Measurements from ENCODE around the gene GDF2.

GDF2 gene

DNA sequence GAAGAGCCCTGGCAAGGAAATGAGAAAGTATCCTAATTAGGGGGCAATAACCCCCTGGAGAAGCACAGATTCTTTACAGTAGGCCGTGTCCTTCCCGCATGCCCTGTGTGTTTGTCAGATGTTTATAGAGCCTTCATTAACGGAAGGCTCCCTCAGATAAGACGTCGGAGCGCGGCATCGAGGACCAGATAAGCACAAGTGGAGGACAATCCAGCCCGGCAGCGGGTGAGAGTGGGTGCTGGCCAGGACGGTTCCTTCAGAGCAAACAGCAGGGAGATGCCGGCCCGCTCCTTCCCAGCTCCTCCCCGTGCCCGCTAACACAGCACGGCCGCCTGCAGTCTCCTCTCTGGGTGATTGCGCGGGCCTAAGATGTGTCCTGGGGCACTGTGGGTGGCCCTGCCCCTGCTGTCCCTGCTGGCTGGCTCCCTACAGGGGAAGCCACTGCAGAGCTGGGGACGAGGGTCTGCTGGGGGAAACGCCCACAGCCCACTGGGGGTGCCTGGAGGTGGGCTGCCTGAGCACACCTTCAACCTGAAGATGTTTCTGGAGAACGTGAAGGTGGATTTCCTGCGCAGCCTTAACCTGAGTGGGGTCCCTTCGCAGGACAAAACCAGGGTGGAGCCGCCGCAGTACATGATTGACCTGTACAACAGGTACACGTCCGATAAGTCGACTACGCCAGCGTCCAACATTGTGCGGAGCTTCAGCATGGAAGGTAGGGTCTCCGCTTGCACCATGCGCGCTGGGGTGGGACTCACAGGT lies at the start of gene GDF2:
TSS of gene GDF2 (plus strand) at position 155 of the 762 bp plus-strand sequence. CDS start at position 370, 215 bp downstream.
- DNase-seq: no peak

DNA sequence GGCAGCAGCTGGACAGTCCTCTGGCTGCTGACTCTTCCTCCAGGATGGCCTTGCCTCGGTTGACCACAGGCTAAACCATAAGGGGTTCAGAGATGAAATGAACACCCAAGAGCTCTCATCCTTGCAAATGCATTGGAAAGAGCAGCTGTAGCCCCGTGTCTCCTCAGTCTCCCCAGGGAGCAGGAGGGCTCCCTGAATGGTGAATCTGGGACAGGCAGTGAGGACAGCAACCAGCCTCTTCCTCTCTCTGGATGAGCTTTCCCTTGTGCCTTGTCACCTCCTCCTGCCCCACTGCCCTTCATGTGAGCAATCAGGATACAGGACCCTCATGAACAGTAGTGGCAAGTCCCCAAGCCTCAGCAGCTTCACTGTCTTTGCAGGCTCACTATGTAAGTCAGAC lies 46.2 kb upstream of the GDF2 start:
- DNase-seq: no peak

DNA sequence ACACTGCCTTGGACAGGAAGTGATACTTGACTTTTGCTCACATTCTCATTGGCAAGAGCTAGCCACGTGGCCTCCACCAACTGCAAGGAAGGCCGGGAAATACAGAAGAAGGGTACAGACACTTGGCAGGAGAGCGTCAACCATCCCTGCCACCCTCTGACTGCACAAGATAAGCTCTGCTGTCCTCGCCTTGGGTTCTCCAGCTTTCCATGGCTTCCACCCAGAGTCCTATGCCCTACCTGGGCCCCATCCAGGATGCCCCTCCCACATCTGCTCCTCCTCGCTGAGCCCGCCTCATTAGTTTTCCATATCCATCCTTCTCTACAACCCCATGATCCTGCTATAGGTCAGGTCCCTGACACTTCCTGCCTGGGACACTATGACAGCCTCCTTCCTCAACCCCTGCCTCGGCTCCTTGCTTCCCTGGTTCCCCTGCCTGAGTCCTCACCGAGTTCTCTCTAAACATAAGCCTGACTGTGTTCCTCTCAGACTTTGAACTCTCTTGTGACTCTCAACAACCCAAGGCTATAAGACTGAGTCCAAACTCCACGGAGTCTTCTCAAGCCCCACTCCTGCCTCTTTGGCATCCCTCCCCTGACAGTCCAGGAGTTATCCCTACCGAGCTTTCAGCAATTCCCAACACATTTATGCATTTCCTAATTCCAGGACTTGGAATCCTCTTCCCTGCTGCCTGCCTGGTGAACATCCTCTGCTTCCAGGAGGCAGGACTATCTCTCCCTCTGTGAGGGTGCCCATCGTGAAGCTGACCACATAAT lies 45.5 kb upstream of the GDF2 start:
- DNase-seq: no peak

DNA sequence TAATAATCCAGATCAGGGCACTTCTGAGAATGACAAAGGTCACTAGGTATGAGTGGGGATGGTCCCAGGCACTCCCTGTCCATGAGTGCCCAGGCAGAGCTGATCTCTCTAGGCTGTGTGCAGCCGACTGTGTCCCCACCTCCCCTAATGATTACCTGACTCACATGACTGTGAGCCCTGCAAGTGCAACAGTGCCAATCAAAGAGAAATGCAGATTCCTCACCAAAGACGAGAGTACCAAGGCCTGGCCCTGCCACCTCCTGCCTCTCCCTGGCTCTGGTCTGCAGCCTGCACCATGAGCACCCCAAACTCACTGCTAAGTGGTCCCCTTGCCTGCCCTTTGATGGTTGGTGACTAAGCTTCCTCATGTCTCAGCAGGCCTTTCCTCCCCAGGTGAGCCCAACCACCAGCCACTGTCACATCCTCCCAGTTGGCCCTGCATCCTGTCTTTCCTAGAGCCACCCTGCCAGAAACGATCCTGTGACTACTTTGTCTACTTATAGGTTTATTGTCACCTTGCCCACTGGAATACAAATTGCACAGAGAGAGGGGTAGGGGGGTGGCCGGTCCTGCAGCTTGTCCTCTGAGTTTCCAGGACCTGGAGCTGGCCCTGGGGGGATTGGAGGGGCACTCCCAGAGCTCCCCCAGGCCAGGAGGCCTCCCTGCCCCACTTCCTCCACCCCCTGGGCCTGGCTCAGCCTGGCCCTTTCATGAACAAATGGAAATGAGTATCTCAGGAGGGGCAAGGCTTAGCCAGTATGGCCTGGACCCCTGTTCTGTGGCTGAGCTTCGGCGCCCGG lies 44.7 kb upstream of the GDF2 start:
- DNase-seq: no peak

DNA sequence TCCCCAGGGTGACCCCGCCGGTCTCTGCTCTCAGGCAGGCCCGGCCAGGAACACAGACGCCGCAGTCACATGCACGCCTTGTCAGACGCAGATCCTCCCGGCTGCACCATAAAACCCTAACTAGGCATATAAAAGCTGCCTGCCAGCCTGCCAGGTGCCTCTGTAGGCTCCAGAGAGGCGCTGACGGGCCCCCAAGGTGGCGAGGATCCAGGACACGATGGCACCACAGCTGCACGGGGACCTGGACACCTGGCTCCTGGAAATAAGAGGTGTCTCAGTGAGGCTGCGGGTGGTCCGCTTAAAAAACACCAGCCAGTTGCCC lies 44.1 kb upstream of the GDF2 start:
- DNase-seq: no peak

DNA sequence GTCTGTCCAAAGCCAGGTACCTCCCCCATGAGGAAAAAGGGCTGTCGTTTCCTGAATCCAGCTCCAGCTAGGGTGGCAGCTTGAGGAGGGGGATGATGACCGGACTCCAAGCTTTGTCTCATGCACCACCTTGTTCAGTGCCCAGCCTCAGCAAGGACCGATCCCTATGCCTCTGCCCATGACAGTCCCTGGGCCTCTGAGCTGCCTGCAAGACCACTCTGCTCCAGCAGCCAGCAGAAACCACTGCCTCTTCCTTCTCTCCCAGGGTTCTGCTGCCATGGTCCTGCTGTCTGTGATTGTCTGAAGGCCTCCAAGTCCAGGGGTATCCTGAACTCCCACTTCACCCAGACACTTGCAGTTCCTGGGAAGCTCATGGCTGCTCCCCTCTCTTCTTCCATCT lies 43.5 kb upstream of the GDF2 start:
- no peak for DNase-seq

DNA sequence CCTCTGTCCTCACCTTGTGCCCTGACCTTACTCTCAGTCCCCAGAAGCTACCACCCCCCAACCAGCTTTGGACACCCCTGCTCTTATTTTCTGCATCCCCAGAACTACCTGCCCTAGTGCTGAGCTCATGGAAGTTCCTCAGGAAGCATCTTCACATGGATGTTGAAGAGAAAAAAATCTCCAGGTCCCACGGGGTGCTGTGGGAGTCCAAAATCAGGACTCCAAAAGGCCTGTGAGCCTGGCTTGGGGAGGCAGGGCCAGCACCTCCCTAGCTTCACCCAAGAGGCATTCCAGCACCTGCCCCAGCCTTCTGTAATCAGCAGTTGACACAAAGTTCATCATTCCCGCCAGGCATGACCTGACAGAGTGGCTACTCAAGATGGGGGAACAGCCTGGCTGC lies 43.0 kb upstream of the GDF2 start:
- no peak for DNase-seq

DNA sequence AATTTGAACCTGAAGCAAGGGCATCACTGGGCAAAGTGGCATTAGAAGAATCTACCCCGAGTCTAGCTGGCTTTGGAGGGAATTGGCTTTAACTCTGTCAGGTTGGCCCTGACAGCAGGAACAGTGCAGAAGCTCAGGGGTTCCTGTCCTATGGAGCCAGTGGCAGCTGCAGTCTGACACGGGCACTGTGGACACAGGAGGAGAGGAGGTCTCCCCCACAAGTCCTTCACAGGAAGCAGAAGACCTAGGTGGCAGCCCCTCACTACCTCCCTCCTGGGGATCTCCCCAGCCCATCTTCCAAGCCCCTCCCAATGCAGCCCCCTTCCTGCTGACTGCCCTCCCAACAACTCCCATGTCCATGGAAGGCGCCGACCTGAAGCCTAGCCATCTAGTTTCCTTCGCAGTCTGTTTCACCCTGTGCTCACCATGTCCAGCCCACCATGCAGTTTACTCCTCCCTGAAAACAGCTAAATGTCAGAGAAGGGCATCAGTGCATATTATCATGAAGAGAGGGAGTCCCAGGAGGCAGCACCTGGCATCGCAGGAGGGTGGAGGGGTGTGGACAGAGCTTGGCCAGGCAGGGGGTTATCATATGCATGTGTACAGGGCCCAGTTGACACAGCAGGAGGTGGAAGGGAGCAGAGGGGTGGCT lies 40.1 kb upstream of the GDF2 start:
- DNase-seq: no peak

DNA sequence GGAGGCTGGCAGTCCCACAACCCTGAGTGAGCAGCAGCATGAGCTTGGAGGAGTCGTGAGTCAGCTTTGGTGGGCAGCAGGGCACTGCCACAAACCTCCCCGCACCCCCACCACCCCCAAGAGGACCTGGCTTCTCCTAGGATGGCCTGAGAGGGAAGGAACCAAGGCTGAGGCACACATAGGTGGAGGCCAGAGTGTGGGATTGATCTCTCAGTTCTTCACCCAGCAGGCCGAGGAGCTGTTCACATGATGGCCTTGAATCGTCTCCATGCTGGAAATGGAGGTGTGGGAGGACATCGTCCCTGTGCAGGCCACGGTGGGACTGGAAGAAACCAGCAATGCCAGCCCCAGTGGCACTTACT lies 39.6 kb upstream of the GDF2 start:
- no peak for DNase-seq

DNA sequence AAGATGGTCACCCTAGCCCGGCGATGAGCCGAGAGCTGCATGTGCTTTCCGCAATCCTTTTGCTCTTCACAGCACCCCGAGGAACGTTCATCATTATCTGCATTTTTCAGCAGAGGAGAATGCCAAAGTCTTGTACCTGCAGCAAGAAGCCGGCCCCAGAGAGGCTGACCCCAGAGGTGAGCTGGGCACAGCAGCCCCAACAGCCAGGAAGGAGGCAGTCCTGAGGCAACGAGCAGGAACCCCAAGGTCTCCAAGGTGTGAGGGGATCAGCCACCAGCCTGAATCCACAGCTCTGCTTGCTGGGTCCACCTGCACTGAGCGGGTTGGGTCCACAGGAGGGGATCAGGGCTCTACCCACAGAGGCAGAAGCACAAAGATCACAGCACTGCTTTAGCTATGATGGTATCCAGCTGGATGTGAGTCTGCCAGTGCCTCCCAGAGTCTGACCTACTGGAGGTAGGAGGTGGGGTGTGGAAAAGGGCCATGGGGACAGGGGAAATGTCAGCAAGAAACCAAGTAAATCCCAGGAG lies 39.1 kb upstream of the GDF2 start:
- no peak for DNase-seq

DNA sequence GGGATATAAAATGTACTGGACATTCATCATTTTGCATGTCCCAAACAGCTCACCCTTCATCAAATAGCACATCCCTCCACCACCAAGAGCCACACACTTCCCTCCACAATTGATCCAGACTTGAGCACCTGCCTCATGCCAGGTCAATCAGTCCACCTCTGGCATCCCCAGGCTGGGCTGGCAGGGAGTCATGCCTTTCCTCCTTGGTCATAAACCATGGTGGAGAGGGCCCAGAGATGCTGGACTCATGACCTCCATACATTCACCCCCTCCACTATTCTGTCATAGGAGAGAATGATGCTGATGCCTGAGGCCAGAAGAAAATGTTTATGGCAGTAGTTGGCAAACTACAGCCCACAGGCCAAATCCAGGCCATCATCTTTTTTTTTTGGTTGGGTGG lies 38.4 kb upstream of the GDF2 start:
- DNase-seq: no peak

DNA sequence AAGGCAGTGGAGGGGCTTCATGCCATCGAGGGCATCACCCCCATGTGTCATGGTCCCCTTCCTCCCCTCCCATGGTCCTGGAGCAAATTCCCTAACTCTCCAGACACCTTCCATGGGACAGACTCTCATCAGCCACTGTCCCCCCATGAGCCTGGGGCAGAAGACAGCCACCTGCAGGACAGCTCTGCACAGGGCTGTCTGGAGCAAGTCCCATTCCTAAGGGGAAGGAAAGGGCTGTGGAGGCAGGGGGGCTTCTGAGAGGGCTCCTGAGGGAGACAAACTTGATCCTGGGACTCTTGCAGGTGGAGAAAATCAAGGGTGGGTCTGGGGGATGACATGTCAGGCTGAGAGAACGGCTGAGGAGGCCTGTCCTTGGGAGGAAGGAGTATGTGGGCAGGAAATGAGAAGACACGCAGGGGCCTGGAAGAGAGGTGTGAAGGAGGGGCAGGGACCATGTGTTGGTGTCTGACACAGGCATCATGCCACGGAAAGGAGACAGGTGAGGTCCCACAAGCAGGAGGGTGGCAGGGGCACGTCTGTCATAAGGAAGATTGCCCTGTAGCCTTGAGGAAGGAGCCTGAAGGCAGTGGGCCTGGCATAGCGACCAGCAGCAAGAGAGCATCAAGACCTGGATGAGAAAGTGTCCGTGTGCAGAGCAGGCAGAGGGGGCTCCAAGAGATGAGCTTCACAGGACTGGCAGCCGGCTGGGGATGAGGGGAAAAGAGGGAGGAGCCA lies 36.7 kb upstream of the GDF2 start:
- no peak for DNase-seq

DNA sequence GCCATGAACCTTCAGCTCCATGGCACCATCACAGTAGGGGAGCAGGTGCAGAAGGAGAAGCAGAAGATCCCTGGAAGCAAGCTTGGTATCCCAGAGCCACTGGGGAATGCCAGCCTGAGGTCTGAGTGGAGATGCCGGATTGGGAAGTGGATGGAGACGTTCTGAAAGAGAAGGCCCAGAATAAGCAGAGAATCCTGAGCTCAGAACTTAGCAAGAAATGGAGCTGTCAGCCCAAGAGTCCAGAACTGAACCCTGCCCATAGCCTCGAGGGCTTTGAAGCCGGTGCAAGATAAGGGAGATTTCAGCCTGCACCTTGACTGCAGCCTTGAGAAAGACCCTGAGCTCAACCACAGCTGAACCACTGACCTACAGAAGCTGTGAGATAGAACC lies 36.1 kb upstream of the GDF2 start:
- no peak for DNase-seq

DNA sequence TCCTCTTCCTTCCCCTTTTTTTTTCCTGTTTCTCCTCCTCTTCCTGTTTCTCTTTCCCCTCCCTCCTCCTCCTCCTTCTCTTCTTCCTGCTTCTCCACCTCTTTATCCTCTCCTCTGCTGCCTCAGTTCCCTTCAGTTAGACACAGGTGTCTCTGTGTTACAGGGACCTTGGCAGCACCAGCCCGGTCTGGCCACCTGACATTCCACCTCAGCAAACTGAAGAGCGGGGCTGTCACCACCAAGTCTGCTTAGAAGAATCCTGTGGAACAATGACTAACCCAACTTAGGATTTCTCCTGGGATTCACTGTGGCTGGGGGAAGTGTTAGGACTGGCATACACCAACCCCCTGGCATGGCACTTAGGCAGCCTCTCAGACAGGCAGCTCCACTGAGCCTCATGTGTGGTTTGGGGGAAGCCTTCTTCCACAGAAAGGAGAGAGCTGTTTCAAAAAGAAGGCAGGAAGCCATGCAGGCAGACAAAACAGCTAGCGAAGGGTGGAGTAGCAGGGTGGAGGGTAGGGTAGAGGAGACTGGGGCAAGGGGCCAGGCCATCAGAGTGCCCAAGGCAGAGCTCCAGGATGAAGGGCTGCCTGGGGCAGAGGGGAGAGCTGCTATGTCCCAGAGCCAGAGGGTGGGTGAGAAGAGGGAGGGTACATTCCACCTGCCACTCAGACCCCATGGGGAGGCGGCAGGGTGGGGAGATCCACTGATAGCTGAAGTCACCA lies 35.5 kb upstream of the GDF2 start:
- DNase-seq: no peak

DNA sequence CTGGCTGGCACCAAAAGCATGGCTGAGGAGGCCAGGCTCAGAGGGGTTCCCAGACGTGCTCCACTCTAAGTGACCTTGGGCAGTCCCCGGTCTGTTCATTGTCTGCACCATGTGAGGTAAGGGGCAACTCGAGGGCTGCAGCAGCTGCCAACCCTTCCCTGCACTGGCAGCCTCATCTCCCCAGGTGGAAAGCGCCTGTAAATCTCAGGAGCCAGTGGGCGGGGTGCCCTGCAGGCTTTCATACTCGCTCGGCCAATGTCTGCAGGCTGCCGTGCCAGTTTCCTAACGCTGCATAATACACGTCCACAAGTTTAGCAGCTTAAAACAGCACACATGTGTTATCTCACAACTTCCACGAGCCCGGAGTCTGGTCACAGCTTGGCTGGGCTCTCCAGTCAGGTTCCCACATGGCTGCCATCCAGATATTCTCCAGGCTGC lies 34.9 kb upstream of the GDF2 start:
- DNase-seq: no peak

DNA sequence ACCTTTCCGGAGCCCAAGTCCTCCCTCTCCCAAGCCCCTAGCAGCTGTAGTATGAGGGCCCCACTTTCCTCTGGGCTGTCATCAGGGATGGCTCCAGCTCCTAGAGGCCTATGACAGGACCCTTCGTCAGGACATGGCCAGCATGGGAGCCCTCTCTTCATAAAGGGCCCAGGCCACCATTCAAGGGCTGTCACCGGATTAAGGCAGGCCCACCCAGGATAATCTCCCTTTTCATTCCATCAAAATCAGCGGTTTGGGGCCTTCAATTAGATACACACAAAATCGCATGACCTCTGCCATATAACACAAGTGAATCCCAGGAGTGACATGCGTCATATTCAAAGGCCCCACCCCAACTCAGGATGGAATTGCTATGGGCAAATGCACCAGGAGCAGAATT lies 34.4 kb upstream of the GDF2 start:
- no peak for DNase-seq

DNA sequence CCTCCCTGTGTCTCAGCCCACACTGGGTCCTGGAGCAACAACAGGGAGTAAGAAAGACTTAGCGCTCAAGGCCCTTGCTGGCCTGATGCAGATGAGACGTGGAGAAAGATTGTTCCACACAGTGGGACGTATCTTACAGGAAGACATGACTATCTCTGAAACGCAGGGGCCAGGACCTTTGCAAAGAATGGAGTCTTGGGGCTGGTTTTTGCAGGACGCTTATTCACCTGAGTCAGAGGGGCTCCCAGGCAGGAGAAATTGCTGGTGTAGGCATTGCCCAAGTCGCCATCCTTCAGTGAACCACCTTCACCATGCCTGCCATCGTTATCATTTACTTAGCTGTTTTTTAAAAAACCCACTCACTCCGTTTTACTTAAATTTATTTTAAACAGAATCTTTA lies 34.0 kb upstream of the GDF2 start:
- no peak for DNase-seq

DNA sequence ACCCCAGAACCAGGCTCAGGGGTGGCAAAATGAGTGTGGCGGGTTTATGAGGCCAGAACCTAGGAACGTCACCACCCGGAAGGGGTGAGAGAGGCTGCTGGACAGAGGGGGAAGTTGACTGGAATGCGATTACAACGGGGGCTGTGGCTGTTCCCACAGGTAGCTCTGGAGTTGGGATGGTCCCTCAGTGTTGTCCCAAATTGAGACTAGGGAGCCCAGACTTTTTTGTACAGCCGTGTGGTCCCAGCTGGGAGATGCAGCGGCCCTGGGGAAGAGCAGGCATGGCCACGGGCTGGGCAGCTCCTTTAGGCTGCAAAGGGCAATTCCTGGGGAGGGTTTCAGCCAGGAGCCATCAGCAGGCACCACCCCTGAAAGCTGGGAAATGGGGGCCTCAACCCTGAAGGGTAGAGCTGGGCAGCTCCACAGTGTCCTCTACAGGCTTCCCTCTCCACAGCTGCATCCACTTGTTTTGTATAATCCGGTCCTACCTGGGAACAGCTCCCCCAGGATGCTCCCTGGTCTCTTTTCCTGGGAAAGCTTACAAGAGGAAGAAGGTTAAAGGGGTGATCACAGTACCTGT lies 33.2 kb upstream of the GDF2 start:
- DNase-seq: no peak

DNA sequence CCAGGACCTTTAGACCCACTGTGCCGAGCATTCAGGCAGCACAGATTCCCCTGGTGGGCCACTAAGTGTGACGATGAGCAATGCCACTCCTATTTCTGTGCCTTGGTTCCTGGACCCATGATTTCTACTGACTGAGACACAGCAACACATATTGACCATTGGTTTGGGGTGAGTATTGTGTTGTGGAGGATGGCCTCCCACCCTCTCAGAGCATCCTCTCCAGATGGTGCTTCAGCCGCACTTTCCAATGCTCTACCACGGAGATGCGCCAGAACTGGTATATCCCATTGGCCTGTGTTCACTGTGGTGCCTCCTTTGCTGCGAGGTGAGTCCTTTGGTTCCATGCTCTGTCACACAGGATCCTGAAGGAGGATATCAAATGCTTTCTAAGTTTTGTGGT lies 32.3 kb upstream of the GDF2 start:
- DNase-seq: no peak

DNA sequence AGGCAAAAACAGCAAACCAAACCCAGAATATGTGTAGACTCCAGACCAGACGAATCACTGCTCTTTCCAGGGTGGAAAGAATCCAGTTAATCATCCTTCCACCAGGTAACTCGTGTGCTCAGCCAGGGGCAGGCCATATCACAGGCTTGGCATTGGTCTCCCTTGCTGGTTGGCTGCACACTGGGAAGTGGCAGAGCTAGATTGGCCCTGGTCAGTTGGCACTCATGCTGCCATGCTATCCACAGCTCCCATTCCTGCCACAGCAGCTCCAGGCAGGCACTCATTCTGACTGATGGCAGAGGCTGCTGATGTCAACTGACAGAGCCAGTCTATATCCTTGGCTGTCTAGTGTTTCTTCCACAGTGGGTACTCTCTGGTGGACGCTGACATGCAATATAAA lies 31.9 kb upstream of the GDF2 start:
- DNase-seq: no peak

DNA sequence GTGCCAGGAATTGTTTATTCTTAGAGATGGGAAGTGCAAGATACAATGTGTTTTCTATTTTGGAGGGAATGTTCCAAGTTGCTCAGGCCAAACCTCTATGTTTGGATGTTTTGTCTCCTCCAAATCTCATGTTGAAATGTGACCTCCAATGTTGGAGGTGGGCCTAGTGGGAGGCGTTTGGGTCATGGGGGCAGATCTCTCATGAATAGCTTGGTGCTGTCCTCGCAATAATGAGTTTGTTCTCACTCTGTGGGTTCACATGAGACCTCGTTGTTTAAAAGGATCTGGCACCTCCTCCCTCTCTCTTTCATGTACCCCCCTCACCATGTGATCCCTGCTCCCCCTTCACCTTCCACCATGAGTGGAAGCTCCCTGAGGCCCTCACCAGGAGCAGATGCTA lies 30.6 kb upstream of the GDF2 start:
- no peak for DNase-seq
